ENCODE measurements around the gene TNIK.

Gene TNIK

DNA sequence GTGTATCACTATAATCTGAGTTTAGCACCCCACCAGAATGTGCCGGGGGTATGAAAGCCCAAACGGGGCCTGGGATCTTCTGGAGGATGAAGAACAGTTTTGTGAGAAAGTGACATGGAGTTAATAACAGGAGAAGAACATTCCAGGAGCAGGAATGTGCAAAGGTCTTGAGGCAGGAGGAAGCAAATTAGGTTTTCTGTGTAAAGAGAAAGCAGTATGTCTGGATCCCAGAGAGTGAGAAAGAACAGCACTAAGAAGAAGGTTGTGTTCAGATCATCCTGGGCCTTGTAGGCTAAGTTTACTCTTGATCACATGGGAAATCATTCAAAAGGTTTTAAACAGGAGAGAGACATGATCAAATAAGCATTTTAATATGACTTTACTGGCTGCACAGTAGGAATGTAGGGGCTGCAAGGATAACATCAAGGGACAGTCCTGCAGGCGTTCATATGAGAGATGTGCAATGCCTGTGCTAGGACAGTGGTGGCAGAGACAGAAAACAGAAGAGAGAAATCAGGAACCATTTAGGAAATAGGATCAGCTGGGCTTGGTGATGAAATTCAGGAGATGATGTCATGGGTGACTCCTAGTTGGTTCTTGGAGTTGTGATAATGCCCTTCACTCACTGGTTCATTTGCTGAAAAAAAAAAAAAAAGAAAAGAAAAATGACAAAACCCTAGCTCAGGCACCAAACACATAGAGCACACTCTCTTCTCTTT lies 113.5 kb downstream of the TNIK start:
- TF ChIP-seq, protein P1, sequence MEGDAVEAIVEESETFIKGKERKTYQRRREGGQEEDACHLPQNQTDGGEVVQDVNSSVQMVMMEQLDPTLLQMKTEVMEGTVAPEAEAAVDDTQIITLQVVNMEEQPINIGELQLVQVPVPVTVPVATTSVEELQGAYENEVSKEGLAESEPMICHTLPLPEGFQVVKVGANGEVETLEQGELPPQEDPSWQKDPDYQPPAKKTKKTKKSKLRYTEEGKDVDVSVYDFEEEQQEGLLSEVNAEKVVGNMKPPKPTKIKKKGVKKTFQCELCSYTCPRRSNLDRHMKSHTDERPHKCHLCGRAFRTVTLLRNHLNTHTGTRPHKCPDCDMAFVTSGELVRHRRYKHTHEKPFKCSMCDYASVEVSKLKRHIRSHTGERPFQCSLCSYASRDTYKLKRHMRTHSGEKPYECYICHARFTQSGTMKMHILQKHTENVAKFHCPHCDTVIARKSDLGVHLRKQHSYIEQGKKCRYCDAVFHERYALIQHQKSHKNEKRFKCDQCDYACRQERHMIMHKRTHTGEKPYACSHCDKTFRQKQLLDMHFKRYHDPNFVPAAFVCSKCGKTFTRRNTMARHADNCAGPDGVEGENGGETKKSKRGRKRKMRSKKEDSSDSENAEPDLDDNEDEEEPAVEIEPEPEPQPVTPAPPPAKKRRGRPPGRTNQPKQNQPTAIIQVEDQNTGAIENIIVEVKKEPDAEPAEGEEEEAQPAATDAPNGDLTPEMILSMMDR (IDR thresholded peaks at IDR 0.05) = no peak
- no peak for TF ChIP-seq ZFX (IDR thresholded peaks at IDR 0.05; ENCODE audit: borderline replicate concordance)
- no peak overlapping the region for H3K27ac ChIP-seq

DNA sequence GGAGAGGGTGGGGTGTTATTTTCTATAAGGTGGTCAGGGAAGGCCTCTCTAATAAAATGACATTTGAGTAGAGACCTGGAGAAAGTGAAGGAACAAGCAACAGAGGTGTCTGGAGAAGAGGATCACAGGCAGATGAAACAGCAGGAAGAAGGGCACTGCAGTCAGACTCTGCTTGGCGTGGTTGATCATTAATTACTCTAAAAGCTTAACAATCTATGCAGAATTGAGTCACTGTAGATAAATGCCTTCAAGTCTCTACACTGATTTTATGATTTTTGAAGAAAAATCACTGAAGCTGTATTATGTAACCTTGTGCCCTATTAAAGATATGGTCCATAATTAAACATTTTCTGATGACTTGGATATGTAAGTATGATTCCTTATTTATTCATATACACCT lies 114.2 kb downstream of the TNIK start:
- no peak overlapping the region for H3K27ac ChIP-seq
- TF ChIP-seq ZFX (IDR thresholded peaks at IDR 0.05; ENCODE audit: borderline replicate concordance) = no peak
- TF ChIP-seq, protein P1 (IDR thresholded peaks at IDR 0.05) = no peak

DNA sequence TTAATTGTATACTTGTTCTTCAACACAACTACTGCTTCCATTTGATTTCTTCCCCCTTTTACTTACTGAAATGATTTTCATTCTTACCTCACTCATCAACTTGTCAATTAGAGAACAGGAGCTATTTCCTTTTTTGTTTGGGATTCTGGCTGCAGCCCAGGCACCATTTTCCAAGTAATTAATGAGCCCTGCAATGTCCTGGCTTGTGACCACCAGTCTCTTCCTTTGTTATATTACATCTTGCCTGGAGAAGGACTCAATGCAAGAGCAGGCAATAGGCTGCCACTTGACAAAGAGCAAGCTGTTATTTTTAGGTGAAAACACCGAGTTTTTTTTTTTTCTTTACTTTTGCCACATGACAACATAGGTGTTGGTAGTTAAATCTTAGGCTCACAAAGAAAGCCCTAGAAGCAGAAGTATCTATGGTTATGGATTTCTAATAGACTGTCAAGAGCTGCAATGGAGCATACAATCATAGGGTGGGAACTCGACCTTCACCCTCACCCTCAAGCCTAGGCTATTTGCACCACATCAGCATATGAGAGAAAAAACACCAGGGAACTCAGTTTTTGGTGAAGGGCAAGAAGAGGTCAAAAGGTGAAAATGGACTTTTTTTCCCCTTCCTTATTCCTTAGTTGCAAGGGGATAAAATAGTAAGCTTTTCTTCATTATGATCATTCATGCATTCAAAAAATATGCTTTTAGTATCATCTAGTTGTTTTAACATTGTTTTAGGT lies 114.9 kb downstream of the TNIK start:
- no peak overlapping the region for H3K27ac ChIP-seq
- TF ChIP-seq, protein P1 (IDR thresholded peaks at IDR 0.05) = no peak
- TF ChIP-seq ZFX (IDR thresholded peaks at IDR 0.05; ENCODE audit: borderline replicate concordance) = no peak

DNA sequence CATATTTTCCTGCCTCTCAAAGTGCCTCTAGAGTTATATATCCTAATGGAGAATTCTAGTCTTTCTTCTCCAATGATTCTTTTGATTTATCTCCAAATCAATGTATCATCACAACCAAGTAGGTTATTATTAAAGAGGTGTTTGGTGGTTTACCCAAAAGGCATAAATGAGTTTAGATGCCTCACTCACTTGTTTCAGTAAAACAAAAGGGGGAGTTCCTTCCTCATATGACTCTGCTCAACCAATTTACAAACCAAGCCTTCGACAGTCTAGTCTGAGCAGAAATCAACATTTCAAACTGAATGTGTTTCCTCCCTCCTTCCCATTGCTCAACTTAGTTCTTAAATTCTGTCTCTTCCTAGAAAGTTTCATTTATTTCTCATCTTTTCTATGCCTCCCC lies 116.5 kb downstream of the TNIK start:
- no peak overlapping the region for H3K27ac ChIP-seq
- TF ChIP-seq, protein P1 (IDR thresholded peaks at IDR 0.05) = no peak
- TF ChIP-seq ZFX (IDR thresholded peaks at IDR 0.05; ENCODE audit: borderline replicate concordance) = no peak

DNA sequence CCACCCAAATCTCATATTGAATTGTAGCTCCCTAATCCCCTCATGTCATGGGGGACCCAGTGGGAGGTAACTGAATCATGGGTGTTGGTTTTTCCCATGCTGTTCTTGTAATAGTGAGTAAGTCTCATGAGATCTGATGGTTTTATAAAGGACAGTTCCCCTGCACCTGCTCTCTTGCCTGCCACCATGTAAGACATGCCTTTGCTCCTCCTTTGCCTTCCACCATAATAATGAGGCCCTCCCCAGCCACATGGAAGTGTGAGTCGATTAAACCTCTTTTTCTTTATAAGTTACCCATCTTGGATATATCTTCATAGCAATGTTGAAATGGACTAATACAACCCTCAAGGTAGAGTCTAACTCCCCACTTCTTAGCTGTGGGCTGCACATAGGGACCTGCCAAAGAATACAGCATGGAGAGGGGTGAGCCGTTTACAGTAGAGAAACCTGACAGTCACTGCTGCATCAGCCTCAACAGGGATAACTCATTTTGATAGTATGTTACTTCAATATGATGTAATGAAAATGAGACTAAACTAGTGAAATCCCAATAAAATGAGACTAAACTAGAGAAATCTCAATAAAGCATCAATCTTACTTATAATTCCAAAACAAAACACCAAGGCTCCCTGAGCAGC lies 117.3 kb downstream of the TNIK start:
- H3K27ac ChIP-seq = no peak overlapping the region
- TF ChIP-seq ZFX (IDR thresholded peaks at IDR 0.05; ENCODE audit: borderline replicate concordance) = no peak
- TF ChIP-seq, protein P1 (IDR thresholded peaks at IDR 0.05) = no peak

DNA sequence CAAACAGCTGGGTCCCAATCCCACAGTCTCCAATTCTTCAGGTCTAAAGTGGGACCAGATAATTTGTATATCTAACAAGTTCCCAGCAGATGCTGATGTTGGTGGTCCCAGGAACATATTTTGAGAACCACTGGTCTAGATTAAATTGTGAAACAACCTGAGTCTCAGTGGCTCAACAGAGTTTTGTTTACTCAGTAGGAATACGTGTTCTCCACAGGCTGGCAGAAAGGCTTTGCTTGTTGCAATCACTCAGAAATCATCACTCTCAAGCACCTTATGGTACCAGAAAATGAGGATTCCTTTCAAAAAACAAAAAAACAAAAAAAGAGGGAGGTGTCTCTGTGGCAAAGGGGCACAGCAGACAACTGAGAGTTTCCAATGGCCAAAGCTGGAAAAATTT lies 118.0 kb downstream of the TNIK start:
- TF ChIP-seq, protein P1 (IDR thresholded peaks at IDR 0.05) = no peak
- TF ChIP-seq ZFX (IDR thresholded peaks at IDR 0.05; ENCODE audit: borderline replicate concordance) = no peak
- H3K27ac ChIP-seq = no peak overlapping the region

DNA sequence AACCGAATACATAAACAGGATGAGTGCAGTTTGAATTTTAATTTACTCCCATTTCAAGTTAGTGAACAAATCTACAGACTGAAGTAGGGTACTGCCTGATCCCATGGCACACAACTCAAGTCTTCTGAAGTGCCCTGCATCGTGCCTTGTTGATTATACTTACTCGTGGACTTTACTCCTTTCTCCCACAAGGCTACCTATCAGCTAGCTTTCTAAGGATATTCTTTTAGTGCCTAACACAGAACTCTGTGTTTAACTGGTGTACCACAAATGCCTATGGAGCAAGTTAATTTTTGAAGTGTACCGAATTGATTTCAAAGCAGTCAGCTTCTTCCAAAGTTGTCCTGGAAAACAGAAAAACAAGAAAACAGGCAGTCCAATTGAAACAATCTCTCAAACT lies 119.8 kb downstream of the TNIK start:
- no peak overlapping the region for H3K27ac ChIP-seq
- TF ChIP-seq, protein P1 (IDR thresholded peaks at IDR 0.05) = no peak
- TF ChIP-seq ZFX (IDR thresholded peaks at IDR 0.05; ENCODE audit: borderline replicate concordance) = no peak
